ENCODE data around the gene SYTL5. TPM values are rescaled to one million over a fixed set of nuclear protein-coding genes. Genes with fewer than 3 reads are reported as not detected.

SYTL5 gene
- total RNA-seq = 0.48 and 3.6 TPM in 2 replicates

GRCh38 chrX:38006291-38006690 lies at the start of gene SYTL5:
Gene SYTL5 (plus strand): TSS chrX:38006553. CDS start chrX:38033890, 27,337 bp downstream.

Other genes with a start within 250 kb of the SYTL5 start
- gene CYBB, start 226.5 kb upstream of the SYTL5 start, total RNA-seq = under 0.01 TPM in 1 of 2 replicates, not detected in the other
- 32.0 and 42.7 TPM in 2 replicates for gene DYNLT3, start 159.0 kb upstream of the SYTL5 start, total RNA-seq
- gene SRPX, start 214.3 kb downstream of the SYTL5 start, total RNA-seq = 1.9 and 21.7 TPM in 2 replicates